Kasumi-1 (cell line): ENCODE data around the gene PHLPP1.
"Not testable (repeated sequence)": the region's sequence is repeated elsewhere in the genome, so short reads cannot be mapped to it uniquely, and the experiment has no call there.

Source experiments
- DNase-seq, 2 experiments: peaks; one replicate each; lab custom pipeline; 2025; lab: John Stamatoyannopoulos, UW

The PHLPP1 gene

GRCh38 chr18:62717925-62718800, 2.8 kb downstream of the PHLPP1 start:
- DNase-seq = peak in 1 of 2 experiments; percentile 45

DNA sequence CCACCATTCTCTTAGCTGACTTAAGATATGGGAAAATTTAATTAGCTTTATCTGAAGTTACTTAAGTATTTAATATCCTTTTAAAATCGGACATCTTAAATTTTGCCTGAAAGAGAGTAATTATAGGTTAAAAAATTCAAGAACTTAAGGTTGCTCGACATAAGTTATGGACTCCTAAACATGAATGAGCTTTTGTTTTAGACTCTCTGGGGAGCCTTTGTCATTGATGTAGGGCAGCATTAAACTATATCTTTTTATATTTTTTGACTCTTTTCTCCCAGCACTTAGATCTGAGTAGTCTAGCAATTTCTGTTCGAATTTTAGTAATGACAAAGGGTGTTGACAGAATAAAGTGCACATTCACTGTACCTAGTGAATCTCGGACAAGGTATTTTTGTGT, 4.7 kb downstream of the PHLPP1 start:
- peak in 1 of 2 experiments; percentile 27 for DNase-seq

- DNase-seq = peak in 1 of 2 experiments; percentile 47
Observed at GRCh38 chr18:62720766-62721613, 5.6 kb downstream of the PHLPP1 start.

GRCh38 chr18:62721839-62722795, 6.8 kb downstream of the PHLPP1 start:
- no peak for DNase-seq

DNA sequence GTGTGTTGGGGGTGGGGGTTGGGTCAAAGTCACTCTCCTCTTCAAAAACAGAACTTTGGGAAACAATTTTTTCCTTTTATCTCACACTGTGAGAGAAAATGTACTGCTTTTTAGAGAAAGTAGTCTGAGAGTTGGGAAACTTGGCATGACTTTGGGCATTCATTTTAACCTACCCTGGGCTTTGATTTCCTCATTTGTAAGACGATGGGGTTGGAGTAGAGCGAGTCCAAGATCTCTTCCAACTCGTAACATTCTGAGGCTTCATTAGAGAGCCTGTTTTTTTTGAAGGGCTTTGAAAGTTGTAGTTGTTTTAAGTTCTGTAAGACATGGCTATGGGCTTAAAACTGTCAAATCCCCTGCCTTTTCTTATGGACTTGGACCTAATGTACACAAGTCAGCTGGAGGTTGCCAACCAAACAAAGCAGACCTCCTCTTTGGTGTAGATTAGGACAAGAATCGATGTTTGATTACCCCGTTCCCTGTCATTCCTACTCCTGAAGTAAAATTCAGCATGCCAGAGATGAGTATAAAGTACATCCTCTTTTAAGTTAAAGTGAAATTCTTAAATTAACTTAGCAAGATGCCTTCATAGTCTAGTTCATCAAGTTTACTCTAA, 8.4 kb downstream of the PHLPP1 start:
- no peak for DNase-seq

DNA sequence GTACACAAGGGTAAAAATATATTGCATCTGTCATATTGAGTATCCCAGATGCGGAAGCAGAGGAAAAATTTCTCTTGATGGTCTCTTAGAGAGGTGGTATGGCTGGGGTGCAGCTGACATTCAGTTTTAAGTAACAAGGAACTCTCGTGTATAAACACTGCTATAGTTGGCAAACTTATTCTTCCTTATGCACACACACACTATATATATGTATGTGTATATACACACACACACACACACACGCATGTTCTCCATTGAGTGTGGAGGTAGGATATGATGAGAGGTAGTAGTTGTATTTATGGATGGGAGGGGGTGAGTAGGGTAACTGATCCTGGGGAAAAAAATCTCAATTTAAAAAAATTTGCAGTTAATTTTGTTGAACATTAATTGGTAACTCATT, 10.6 kb downstream of the PHLPP1 start:
- DNase-seq = no peak

- no peak for DNase-seq
Observed at GRCh38 chr18:62728254-62728653, 12.9 kb downstream of the PHLPP1 start.

GRCh38 chr18:62729487-62730386, 14.4 kb downstream of the PHLPP1 start:
- DNase-seq = no peak

GRCh38 chr18:62730941-62731340, 15.6 kb downstream of the PHLPP1 start:
- no peak for DNase-seq

- DNase-seq = no peak
Observed at GRCh38 chr18:62732617-62733016, 17.3 kb downstream of the PHLPP1 start.

DNA sequence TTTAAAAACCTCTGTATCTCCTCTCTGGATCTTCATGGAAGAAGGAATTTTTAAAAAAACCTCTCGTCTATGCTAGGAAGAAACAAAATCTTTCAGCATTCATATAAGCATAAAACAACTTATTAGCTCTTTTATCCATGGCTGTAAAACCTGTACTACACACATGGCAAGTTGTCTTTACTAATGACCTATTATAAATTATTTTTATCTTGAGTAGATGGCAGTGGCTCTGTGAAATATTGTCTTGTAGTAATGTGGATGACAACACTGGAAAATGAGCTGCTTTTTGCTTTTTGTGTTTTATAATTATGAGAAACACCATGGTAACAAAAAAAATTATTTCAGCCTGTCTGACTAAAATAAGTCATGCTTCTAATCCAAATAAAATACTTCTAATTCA, 18.9 kb downstream of the PHLPP1 start:
- no peak for DNase-seq

DNA sequence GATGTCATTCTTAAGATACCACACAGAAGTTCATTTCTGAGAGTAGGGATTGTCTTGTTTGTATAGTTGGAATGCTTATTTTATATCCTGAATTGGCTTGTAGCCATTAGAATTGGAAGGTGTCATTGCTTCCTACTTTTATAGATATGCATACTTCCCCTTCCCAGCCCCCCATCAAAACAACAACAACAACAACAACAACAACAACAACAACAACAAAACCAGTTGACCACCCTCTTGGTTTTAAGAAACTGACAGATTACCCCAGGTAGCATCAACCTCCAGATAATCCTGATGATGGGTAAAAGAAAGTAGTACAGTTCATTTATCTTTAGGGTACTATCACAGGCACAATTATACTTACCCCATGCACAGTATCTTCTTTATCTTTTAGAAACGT, 20.0 kb downstream of the PHLPP1 start:
- no peak for DNase-seq

- DNase-seq = no peak
Observed at GRCh38 chr18:62736077-62736855, 20.9 kb downstream of the PHLPP1 start.

DNA sequence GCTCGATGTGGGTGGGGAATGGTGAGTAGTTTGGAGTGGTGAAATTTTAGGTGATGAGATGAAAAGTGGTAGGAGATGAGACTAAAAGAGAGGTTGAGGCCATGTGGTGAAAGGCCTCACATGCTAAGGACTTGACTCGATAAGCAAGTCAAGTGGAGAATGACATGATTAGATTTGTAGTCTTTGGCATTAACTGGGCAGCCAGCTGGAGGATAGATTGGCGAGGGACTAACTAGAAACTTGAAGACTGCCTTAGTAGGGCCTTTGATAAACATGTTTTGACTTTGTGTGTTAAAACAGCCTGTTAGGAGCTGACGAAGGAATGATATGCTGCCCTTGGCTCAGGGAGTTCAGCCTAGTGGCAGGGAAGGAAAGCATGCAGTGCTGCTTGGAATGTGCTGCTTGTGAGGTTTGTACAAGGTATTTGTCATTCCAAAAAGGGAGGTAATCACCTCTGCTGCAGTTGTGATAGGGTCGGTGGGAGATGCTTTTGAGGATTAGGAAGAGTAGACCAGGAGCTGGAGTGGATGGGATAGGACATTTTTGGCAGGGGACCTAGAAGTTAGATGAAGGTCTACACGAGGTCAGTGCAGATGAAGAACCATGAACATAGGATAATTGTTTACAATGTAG, 22.0 kb downstream of the PHLPP1 start:
- no peak for DNase-seq

DNA sequence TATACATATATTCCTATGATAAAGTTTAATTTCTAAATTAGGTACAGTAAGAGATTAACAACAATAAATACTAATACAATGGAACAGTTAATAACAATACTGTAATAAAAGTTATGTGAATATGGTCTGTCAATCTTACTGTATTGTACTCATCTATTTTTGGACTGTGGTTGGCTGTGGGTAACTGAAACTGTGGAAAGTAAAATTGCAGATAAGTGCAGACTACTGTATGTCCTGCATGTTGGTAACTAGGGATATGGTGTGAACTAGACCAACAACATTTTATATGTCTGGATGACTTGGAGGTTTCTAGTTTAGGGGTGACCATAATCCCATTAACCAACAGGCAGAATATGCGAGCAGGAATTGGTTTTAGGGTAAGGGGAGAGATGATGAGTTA, 23.3 kb downstream of the PHLPP1 start:
- DNase-seq = peak in 1 of 2 experiments; percentile 19

GRCh38 chr18:62739911-62740310, 24.6 kb downstream of the PHLPP1 start:
- no peak for DNase-seq

DNA sequence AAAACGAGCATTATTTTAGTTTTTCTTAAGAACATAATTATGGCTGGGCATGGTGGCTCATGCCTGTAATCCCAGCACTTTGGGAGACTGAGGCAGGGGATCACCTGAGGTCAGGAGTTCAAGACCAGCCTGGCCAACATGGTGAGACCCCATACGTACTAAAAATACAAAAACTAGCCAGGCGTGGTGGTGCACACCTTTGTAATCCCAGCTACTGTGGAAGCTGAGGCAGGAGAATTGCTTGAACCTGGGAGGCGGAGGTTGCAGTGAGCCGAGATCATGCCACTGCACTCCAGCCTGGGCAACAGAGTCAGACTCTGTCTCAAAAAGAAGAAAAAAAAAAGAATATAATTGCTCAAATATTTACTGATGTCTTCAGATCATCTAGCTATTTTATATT, 25.3 kb downstream of the PHLPP1 start:
- not testable (repeated sequence) for DNase-seq

GRCh38 chr18:62741118-62741566, 25.8 kb downstream of the PHLPP1 start:
- DNase-seq = peak; percentile 44 to 56

- DNase-seq = no peak
Observed at GRCh38 chr18:62741584-62741983, 26.2 kb downstream of the PHLPP1 start.
